Measurements from ENCODE around the gene NDFIP2.

DNA sequence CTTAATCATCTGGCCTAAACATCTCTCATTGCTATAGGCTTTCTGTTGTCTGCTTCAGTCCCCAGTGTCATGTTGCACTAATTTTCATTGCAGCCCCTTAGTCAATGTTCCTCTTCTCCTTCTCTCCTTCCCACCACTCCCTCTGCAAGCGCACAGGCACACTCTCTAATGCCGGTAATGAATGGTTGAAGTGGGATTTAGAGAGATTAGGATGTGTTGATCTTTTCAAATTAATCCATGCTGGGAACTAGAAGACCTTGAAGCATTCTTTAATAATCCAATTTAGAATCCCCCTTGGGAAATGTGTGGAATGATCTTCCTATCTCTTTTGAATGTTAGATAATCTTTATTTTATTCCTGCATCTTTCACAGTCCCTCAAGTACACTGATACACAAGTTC lies 33.2 kb upstream of the NDFIP2 start:
- TF ChIP-seq, protein P1, sequence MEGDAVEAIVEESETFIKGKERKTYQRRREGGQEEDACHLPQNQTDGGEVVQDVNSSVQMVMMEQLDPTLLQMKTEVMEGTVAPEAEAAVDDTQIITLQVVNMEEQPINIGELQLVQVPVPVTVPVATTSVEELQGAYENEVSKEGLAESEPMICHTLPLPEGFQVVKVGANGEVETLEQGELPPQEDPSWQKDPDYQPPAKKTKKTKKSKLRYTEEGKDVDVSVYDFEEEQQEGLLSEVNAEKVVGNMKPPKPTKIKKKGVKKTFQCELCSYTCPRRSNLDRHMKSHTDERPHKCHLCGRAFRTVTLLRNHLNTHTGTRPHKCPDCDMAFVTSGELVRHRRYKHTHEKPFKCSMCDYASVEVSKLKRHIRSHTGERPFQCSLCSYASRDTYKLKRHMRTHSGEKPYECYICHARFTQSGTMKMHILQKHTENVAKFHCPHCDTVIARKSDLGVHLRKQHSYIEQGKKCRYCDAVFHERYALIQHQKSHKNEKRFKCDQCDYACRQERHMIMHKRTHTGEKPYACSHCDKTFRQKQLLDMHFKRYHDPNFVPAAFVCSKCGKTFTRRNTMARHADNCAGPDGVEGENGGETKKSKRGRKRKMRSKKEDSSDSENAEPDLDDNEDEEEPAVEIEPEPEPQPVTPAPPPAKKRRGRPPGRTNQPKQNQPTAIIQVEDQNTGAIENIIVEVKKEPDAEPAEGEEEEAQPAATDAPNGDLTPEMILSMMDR (IDR thresholded peaks at IDR 0.05; ENCODE audit: extremely low read depth in 1 of 2, insufficient read depth in 1 of 2, low read depth in 1 of 2, low read length in 2 of 2), result no peak
- TF ChIP-seq FOS (IDR thresholded peaks at IDR 0.05; ENCODE audit: borderline replicate concordance, insufficient read depth, low read length) (no peak), POLR2A (IDR thresholded peaks at IDR 0.05; ENCODE audit: low read depth, low read length) (no peak), EZH2 (IDR thresholded peaks at IDR 0.05; ENCODE audit: borderline replicate concordance, low read depth, low read length, severe bottlenecking) (no peak), GATA2 (IDR thresholded peaks at IDR 0.05; ENCODE audit: insufficient read depth, insufficient read length, low read depth, low read length) (no peak), POLR2AphosphoS5 (IDR thresholded peaks at IDR 0.05; ENCODE audit: insufficient read depth, low read depth, low read length) (no peak), MYC (IDR thresholded peaks at IDR 0.05; ENCODE audit: low read depth, low read length) (no peak), JUN (IDR thresholded peaks at IDR 0.05; ENCODE audit: borderline replicate concordance, insufficient read depth, insufficient read length, low read depth) (no peak)
- TF ChIP-seq, protein P2, sequence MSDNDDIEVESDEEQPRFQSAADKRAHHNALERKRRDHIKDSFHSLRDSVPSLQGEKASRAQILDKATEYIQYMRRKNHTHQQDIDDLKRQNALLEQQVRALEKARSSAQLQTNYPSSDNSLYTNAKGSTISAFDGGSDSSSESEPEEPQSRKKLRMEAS (IDR thresholded peaks at IDR 0.05; ENCODE audit: insufficient read depth, insufficient read length), result no peak

Measured in endothelial cell of umbilical vein (primary cell).